NCI-H1930 (cell line): ENCODE results near the gene TREX2.

Experiments
- DNase-seq, 2 experiments: peaks; one replicate each; lab custom pipeline; 2025; lab: John Stamatoyannopoulos, UW

The TREX2 gene

GRCh38 chrX:153445856-153446635 lies at the start of gene TREX2:
TREX2 (minus strand) TSS chrX:153446056; CDS start chrX:153445430, 626 bp downstream.
- DNase-seq: no peak

GRCh38 chrX:153495362-153495751 lies 49.5 kb upstream of the TREX2 start:
- DNase-seq: no peak

- no peak for DNase-seq
These were observed 48.9 kb upstream of the TREX2 start, which contains the start of gene BGN for GRCh38 chrX:153494541-153495361. BGN (plus strand) TSS chrX:153494980; CDS start chrX:153504632, 9,652 bp downstream.

GRCh38 chrX:153494061-153494460 lies 48.2 kb upstream of the TREX2 start:
- no peak for DNase-seq

- no peak for DNase-seq
These were observed 47.2 kb upstream of the TREX2 start for GRCh38 chrX:153493085-153493484.

GRCh38 chrX:153492543-153492942 lies 46.7 kb upstream of the TREX2 start:
- DNase-seq: no peak

GRCh38 chrX:153491918-153492317 lies 46.1 kb upstream of the TREX2 start:
- DNase-seq: no peak

- no peak for DNase-seq
These were observed 45.6 kb upstream of the TREX2 start for GRCh38 chrX:153491351-153491914.

GRCh38 chrX:153490217-153490930 lies 44.5 kb upstream of the TREX2 start:
- DNase-seq: no peak

- no peak for DNase-seq
These were observed 42.5 kb upstream of the TREX2 start for GRCh38 chrX:153488231-153488914.

- no peak for DNase-seq
These were observed 41.8 kb upstream of the TREX2 start for GRCh38 chrX:153487590-153488071.

GRCh38 chrX:153486171-153486570 lies 40.3 kb upstream of the TREX2 start:
- no peak for DNase-seq

- DNase-seq: no peak
These were observed 39.7 kb upstream of the TREX2 start for GRCh38 chrX:153485396-153486080.

GRCh38 chrX:153482376-153483015 lies 36.6 kb upstream of the TREX2 start:
- no peak for DNase-seq

GRCh38 chrX:153481043-153481442 lies 35.2 kb upstream of the TREX2 start:
- no peak for DNase-seq

GRCh38 chrX:153478746-153479145 lies 32.9 kb upstream of the TREX2 start:
- no peak for DNase-seq

GRCh38 chrX:153477901-153478300 lies 32.0 kb upstream of the TREX2 start:
- DNase-seq: no peak

GRCh38 chrX:153477364-153477857 lies 31.6 kb upstream of the TREX2 start:
- no peak for DNase-seq

- DNase-seq: no peak
These were observed 31.0 kb upstream of the TREX2 start for GRCh38 chrX:153476666-153477363.
